Testis (tissue), 3 donors: ENCODE results near the gene MYOZ1. TPM values are rescaled to one million over a fixed set of nuclear protein-coding genes. Genes with fewer than 3 reads are reported as not detected.
"Not testable (repeated sequence)": the region's sequence is repeated elsewhere in the genome, so short reads cannot be mapped to it uniquely, and the experiment has no call there.

Experiments
- DNase-seq: peaks from one replicate; pipeline ENCODE4 v3.0.0-alpha.2; 2019
- H3K27ac ChIP-seq, 2 donors: fragments of 200-600 bp; sonication (generic); one replicate each; pipeline ENCODE4 v1.5.1; 2019
- H3K27me3 ChIP-seq: fragments of 200-600 bp; sonication (generic); one replicate; pipeline ENCODE4 v1.5.1; 2019
- H3K36me3 ChIP-seq: fragments of 200-600 bp; sonication (generic); one replicate; pipeline ENCODE4 v1.5.1; 2017; ENCODE audit warnings: low read depth; ENCODE audit errors: missing control alignments
- H3K4me1 ChIP-seq: fragments of 200-600 bp; sonication (generic); one replicate; pipeline ENCODE4 v1.5.1; 2019
- H3K4me3 ChIP-seq, 2 donors: fragments of 200-600 bp; sonication (generic); one replicate each; pipeline ENCODE4 v1.5.1; 2017 to 2019
- H3K9me3 ChIP-seq: fragments of 200-600 bp; sonication (generic); one replicate; pipeline ENCODE4 v1.5.1; 2017
- CTCF ChIP-seq, 3 experiments: fragments of 450-650 bp in 2 of 3; fragments of 200-600 bp in 1 of 3; sonication (generic) in 1 of 3; IDR thresholded peaks; one replicate each; pipeline ENCODE4 v1.5.1; 2016 to 2019; ENCODE audit warnings: antibody characterized with exemption in 3 of 3, mild to moderate bottlenecking in 2 of 3, moderate library complexity in 1 of 3
- POLR2A ChIP-seq: fragments of 450-650 bp; IDR thresholded peaks from one replicate; pipeline ENCODE4 v1.6.1; 2017; ENCODE audit warnings: antibody characterized with exemption, mild to moderate bottlenecking, moderate library complexity
- WGBS, 2 donors: methylation state at CpG; one replicate each; pipeline ENCODE4 v1.1.5; 2018; 5-methylcytosine and 5-hydroxymethylcytosine counted together
- intact Hi-C: fragments of 100-400 bp; cut with DNase I; formaldehyde crosslinking; loops from one replicate; pipeline ENCODE4 v1.15.1; 2023; ENCODE audit warnings: low total_unique reads
- polyA plus RNA-seq: library from polyadenylated mRNA; stranded (reverse); fragments of 350-450 nt; fragmentation: Illumina TruSeq; extraction: RNeasy Lipid Tissue Mini Kit (QIAGEN cat#74804); gene quantifications from one replicate; pipeline ENCODE4 v1.2.3, GENCODE V29; 2014; ENCODE audit warnings: low read depth, low replicate concordance; ENCODE audit not compliant: insufficient read depth
- total RNA-seq, 2 donors: library from RNA; depleted of rRNA; stranded (reverse); fragments of >200 nt; gene quantifications; one replicate each; pipeline ENCODE4 v1.2.3, GENCODE V29; 2016

The MYOZ1 gene
- total and polyA plus RNA-seq, 3 donors from 2014 or later, result 2.4 to 10.5 (median 3.2) TPM

GRCh38 chr10:73625004-73625883, 16.0 kb downstream of the MYOZ1 start:
- Histone ChIP-seq H3K4me3 (peak overlapping the region; percentile 80 to 87), H3K36me3 (no peaks in the 10 kb centered on the region), H3K27ac (peak overlapping the region; percentile 77 to 90), H3K27me3 (no peaks in the 10 kb centered on the region), H3K9me3 (no peaks in the 10 kb centered on the region), H3K4me1 (no peaks in the 10 kb centered on the region)
- TF ChIP-seq CTCF (IDR thresholded peaks at IDR 0.05), result no peak
- no peak for TF ChIP-seq POLR2A
- intact Hi-C loops, result no loop called here
- 0% methylated on average over 45 to 46 of the region's 46 CpGs for WGBS, 2 donors
- peak; percentile 45 for DNase-seq

GRCh38 chr10:73623056-73623455, 18.2 kb downstream of the MYOZ1 start:
- WGBS, 2 donors, result 84 to 92% methylated on average over 4 of the region's 4 CpGs
- intact Hi-C loops, result no loop called here
- no peak for DNase-seq

GRCh38 chr10:73620974-73621373, 20.3 kb downstream of the MYOZ1 start:
- H3K4me3 ChIP-seq, H3K36me3 ChIP-seq, H3K27ac ChIP-seq, H3K27me3 ChIP-seq, H3K4me1 ChIP-seq, H3K9me3 ChIP-seq, DNase-seq, intact Hi-C loops: not testable (repeated sequence)
- WGBS, 2 donors, result 86 to 92% methylated on average over 12 of the region's 12 CpGs

More at GRCh38 chr10:73623056-73623455, 18.2 kb downstream of the MYOZ1 start:
- Histone ChIP-seq H3K27me3 (no peaks in the 10 kb centered on the region), H3K4me1 (no peaks in the 10 kb centered on the region), H3K4me3 (no peak overlapping the region), H3K27ac (no peak overlapping the region), H3K9me3 (no peaks in the 10 kb centered on the region), H3K36me3 (no peaks in the 10 kb centered on the region)
- TF ChIP-seq CTCF (IDR thresholded peaks at IDR 0.05) (no peak), POLR2A (no peak)

GRCh38 chr10:73617143-73617542, 24.1 kb downstream of the MYOZ1 start:
- H3K36me3 ChIP-seq, H3K27ac ChIP-seq, DNase-seq, H3K9me3 ChIP-seq, H3K27me3 ChIP-seq, intact Hi-C loops, H3K4me1 ChIP-seq, H3K4me3 ChIP-seq: not testable (repeated sequence)
- WGBS, 2 donors, result 94 to 98% methylated on average over 8 of the region's 8 CpGs

- no peak overlapping the region for H3K4me3 ChIP-seq
- H3K27me3 ChIP-seq, result no peaks in the 10 kb centered on the region
- H3K9me3 ChIP-seq, result no peaks in the 10 kb centered on the region
- intact Hi-C loops, result no loop called here
- no peaks in the 10 kb centered on the region for H3K4me1 ChIP-seq
- TF ChIP-seq POLR2A (no peak), CTCF (IDR thresholded peaks at IDR 0.05) (no peak)
- H3K27ac ChIP-seq, result no peak overlapping the region
- H3K36me3 ChIP-seq, result no peaks in the 10 kb centered on the region
- 91 to 92% methylated on average over 3 of the region's 3 CpGs for WGBS, 2 donors
- DNase-seq, result no peak
Measured at GRCh38 chr10:73614720-73615119, 26.6 kb downstream of the MYOZ1 start.

DNA sequence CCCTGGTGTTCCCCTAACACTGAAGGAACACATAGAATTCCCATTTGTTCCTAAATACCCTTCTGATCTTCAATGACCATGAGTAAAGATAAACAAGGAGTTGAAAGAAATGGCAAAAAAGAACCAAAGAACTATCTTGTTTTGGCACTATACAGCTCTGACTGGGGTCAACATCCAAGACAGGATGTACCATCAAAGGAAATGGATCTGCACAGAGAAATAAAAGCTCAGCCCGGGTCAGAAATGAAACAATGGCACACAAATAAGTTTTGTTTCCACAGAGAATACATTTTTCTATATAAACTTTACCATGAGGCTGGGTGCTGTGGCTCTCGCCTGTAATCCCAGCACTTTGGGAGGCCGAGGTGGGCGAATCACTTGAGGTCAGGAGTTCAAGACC, 32.2 kb downstream of the MYOZ1 start:
- no peak overlapping the region for H3K27ac ChIP-seq
- 84 to 89% methylated on average over 4 of the region's 4 CpGs for WGBS, 2 donors
- TF ChIP-seq CTCF (IDR thresholded peaks at IDR 0.05) (no peak), POLR2A (no peak)
- no peaks in the 10 kb centered on the region for H3K9me3 ChIP-seq
- no peak overlapping the region for H3K4me3 ChIP-seq
- DNase-seq, result no peak
- intact Hi-C loops, result no loop called here
- H3K27me3 ChIP-seq, result no peaks in the 10 kb centered on the region
- no peaks in the 10 kb centered on the region for H3K36me3 ChIP-seq
- H3K4me1 ChIP-seq, result no peaks in the 10 kb centered on the region
